Inflammatory macrophage treated with lipopolysaccharide for 1 hour (primary cell): ENCODE data around the gene NAV2.

Experiments used
- DNase-seq, 2 donors: peaks; one replicate each; pipeline ENCODE4 v3.0.0-alpha.2; 2020 to 2022

The NAV2 gene

DNA sequence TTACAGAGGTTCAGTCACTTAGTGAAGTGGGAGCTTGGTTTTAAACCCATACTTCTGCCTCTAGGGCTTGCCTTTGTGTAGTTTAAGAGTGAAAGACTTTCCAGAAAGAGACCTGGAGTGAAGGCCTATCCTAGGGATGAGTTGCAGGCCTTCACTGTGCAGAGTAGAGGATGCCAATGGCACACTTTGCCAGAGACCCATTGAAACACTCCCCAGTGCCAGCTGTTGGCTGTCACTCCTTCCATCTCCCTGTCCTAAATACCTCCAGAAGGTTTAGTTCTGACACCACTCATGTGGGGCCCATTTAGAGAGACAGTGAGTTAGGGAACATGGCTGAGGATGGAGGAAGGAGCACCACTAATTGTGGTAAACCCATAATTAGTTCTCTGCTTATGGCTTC, 31.5 kb downstream of the NAV2 start:
- DNase-seq = no peak

DNA sequence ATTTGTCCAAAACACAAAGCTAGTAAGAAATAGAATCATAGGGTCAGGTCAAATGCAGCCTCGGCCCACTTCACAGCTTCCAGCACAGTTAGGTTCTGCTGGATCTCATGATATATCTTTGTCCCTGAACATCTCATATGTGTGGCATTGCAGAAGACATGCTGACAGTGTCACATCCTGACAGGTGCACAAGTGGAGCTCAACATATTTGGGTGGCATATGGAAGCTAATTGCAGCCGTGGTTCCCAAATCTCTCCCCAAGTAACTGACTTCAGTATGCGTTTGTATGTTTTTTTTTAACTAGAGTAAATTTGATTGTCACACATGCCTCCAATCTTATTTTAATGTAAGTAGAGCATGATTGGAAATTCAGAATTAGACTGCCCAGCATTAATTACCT, 33.4 kb downstream of the NAV2 start:
- no peak for DNase-seq

DNA sequence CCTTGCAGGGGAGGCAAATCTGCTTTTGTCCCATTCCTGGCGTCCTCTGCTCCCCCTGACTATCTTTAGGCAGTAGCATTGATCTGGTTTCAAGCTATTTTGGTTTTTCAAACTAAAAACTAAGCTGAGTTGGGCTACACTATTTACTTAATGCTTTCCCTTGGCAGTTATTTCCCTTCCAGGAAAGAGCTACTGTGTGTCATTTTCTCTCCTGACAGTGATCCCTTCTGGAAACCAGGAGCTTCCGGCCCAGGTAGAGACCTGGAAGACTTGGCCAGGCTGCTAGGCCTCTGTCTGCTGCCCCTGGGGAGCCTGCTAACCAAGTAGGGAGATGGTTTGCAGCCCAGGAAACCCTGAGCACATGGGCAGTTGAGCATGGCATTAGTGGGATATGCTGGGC, 35.0 kb downstream of the NAV2 start:
- DNase-seq = no peak

DNA sequence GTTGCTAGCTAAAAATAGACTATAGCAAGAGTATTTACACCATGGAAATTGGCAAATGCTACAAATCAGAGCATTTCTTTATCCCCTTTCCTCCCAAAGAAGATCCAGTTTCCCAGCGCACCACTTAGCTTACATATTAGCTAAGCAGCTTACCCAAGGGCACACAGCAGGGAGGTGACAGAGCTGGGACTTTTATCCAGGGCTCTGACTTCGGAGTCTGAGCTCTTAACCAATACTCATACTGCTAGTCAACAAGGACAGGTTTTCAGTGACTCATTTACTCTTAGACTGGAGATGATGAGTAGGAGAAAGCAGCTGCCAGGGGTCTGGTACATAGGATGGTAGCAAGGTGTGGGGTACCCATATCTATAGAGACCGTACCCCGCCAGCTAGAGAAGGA, 38.4 kb downstream of the NAV2 start:
- no peak for DNase-seq

DNA sequence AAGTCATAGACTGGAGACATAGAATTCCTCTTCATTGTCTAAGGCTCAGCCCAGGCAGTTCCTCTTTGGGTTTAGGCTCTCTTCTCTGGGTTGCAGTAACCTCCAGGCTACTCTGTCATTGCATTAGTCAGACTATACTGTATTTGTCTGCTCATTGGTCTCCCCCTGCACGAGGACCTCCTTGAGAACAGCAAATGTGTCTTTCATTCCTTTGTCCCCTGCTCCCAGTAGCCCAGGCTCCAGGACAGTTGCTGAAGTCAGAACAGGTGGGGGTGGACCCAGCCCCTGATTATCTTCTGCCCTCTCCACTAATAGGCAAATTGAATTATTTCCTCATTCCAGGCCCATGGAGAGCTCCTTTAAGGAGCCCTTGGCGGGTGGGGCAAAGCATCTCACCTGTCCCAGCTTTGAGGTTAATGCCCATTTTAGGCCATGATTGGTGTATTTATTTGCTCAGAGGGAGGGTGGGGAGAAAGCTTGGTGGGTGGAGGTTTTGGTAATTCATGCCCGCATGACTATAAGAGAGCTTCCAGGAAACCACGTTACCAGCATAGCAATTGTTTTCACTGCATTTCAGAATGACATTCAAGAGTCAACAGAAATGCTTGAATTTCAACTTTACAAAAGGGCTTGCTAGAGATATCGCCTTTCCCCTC, 40.9 kb downstream of the NAV2 start:
- DNase-seq = no peak

DNA sequence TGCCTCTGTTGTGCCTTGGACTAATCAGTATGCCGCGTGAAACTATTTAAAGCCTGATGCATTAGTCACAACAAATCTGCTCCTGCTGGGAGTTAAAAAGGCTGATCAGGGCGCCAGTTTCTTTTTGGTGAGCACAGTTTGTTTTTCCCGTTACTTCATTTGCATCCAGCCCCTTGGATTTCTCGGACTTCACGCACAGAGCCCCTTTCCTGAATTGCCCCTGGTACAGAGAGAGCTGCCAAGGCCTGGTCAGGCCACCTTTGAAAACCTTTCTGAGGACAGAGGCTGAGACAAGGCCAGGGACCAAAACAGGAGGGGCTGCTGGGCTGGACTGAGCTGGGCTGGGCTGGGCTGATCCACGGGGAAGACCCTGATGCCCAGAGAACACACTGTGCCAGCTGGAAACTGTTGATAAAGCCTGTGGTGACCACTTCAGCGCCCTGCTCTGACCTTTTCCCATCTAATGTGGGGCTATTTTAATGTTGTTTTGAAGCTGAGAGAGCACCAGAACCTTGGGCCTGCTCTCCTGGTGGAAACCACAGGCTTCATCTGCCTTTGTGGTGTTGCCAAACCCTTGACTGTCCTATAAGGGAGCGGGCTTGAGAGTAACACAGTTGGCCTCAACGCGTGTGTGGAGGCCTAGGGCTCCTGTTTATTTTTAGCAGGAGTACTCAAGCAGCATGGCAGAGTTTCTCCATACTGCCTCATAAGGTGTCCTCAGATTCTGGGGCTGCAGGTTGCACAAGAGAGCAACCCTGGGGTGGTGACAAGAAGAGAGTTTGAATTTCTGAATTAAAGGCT, 44.2 kb downstream of the NAV2 start:
- no peak for DNase-seq

DNA sequence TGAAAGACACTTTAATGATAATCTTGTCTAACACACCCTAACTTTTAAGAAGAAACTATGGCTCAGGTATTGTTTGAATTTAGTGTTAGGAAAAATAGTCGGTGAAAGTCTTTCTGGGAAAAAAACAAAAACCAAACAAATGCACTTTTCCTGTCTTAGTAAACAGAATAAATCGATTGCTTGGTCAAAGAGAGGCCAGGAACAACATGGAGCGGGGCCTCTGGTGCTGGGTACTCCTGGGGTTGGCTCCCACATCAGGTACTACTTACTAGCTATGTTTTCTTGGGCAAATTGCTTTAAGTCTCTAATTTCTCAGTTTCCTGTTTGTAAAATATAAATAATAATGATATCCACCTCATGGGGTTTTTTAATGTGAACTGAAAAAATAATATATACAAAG, 46.8 kb downstream of the NAV2 start:
- no peak for DNase-seq

DNA sequence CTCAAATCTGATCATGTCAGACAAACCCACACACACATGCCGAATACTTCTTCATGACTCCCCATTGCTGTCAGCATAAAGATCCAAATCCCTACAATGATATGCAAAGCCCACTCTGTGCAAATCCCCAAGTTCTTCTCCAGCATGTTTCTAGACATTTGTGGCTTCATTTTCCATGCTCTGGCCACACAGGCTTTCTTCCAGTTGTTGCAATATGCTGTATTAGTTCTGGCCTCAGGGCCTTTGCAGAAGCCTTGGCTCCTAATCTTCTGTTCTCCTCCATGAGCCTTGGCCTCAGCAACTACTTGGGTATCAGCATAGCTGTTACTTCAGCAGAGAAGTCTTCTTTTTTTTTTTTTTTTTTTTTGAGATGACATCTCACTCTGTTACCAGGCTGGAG, 49.6 kb downstream of the NAV2 start:
- no peak for DNase-seq

DNA sequence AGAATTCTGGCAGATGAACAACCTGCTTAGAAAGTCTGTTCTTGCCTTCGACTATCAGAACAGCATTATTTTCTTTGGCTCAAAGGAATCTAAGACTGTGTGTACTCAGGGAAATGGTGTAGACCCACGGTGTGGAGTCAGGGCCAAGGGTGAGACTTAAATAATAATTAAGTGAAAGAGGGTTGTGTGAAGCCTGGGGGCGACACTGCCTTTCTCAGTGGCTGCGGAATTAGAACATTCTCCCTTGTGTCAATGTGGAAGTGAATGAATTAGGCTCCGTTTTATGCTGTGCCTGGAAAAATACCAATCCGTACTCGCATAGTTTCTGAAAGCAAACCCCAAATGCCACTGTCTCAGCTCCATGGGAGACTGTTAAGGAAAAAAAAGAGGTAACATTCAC, 50.7 kb downstream of the NAV2 start:
- no peak for DNase-seq

DNA sequence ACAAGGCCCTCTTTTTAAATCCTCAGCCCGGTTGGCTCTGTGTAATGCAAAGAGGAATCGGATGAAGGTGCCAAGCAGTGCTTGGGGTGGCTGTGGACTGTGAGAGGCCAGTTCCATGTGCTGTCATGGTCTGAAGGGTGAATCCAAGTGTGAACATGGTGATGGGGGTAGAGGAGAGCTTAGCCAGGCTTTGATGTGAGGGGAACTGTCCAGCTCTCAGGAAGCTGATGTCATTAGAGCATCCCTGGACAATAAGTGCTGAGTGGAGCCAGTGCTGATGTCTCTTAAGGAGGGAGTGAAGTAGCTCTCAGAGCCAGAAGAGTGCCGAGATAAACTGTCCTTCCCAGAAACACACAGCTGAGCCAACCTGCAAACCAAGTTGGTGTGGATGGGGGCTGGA, 53.6 kb downstream of the NAV2 start:
- DNase-seq = no peak

DNA sequence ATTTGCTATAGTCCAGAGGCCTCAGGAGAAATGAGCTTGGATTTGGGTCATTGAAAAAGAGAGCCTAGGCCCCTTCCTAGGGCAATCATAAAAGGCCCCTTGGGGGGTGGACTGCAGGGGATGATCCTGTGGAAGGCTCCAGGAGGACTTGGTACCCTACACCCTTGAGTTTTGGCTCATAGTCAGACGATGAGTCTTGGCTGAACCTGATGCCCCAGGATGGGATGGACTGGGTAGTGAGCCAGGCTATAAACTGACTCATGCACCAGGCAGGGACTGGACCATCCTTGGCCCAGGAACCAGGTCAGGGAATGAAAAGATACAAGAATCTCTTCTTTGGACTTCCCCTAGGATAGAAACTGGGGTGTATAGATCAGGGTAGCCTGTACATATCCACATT, 54.2 kb downstream of the NAV2 start:
- DNase-seq = no peak

DNA sequence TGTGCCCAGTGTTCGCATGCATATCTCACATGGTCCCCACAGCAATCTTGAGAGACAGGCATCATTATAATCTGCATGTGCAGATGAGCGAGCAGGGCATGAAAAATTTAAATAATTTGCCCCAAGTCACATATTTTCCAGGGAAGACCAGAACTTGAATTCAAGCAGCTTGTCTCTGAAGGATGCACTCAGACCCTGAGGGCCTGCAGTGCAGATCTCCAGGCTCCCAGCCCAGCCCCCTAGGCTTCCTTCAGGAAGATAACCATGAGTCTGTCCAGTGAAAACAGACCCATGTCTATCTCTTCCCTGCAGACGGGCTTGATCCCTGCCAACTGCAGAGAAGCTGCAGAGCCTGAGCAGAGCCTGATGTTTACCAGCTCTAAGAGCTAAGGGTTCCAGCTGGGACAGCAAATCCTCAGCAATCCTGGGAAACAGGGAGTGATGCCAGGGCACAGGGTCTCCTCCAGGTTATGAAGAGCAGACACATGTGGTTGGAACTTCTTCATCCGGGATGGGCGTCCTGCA, 55.1 kb downstream of the NAV2 start:
- DNase-seq = no peak

DNA sequence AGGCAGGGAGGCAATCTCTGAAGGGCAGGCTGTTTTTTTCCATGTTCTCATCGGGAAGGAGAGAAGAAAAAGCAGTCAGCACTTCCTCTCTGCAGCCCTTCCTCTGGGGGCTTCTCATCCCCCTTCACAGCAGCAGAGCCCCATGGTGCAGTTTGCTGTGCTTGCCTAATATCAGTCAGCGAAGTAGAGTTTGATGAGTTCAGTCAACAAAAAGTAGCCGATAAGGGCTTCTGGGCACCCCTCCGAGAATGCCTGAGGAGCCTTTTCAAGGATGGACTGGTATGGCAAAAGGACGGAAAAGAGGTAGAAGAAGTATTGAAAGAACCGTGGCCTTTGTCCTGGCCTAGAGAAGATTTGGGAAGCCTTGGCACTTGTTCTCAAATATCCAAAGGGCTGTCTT, 55.6 kb downstream of the NAV2 start:
- no peak for DNase-seq

DNA sequence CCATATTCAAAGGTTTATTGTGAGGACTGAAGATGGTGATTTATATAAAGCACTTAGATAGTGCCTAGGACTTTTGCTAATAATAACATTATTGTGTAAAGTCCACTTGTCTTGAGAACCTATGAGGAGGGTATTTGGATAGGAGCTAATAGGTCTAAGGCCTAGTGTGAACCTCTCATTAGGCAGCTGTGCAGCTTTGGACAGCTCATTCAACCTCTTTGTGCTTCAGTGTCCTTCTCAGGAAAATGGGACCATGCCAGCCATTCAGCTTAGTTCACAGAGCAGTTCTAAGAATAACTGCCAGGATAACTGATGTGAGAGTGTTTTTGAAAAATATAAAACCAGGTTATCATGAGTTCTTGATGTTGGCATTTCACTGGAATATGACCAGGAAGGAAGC, 56.2 kb downstream of the NAV2 start:
- DNase-seq = no peak

DNA sequence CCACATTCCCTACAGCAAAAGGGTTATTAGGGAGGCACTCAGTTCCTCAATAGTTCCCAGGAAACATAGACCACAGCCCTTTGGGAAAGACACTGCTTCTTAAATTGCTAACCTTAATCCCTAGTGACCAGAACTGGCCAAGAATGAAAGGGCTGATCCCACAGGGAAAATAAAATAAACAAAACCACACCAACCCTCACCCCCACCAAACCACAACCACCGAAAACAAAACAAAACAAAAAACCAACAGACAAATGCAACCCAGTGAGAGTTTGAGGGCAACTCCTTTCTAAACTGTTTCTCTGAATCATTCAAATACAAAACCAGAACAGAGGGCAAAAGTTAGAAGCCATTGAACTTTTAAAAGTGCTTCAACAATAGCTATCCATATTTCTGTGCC, 57.2 kb downstream of the NAV2 start:
- no peak for DNase-seq

DNA sequence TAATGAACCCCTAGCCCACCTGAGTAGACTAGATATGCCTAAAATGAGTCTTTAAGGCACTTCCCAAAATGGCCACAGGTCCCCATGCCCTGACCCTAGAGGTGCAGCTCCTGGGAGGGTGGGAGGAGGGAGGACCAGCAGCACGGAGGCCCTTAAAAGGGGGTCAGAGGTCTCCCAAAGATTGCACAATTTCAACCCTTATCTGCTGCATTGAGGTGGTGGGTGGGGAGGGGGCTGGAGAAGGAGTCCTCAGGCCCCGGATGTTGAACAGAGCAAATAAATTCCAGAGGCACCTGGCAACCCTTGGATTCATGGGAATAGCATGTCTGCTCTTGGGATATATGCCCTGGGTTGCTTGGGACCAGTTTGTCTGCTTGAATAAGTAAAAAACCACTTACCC, 57.6 kb downstream of the NAV2 start:
- DNase-seq = no peak

DNA sequence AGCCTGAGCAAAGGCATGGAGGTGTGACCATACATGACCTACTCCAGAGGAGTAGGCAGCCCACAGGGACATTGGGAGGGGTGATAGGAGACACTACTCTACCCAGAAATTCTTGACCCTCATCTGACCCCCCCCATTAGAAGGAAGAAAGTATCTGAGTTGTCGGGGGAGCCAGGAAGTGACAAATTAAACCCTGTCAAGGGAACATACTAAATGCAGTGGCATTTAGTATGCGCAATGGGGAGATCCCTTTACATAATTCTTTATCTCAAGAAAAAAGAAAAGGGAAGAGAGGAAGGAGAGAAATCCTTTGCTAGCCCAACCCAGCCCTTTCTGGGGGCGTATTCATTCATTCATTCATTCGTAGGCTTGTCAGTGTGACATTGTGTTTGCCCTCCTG, 58.8 kb downstream of the NAV2 start:
- no peak for DNase-seq

DNA sequence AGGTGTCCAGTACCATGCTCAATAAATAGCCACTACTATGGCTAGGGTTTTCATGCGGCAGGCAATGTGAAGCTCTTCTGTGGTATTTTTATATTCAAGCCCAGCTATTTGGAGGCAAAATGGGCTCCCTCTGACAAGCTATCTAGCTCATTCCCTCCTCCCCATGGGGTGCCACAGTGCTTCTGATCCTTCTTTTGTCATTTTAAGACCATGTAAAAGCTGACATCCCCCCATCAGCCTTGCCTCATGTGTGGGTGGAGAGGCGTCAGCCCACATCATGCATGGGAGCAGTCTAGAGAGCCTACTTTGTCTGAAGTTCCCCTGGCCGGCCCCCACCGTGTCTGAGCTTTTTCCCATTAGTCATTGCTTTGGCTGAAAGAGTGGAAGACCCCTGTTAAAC, 59.8 kb downstream of the NAV2 start:
- DNase-seq = no peak

DNA sequence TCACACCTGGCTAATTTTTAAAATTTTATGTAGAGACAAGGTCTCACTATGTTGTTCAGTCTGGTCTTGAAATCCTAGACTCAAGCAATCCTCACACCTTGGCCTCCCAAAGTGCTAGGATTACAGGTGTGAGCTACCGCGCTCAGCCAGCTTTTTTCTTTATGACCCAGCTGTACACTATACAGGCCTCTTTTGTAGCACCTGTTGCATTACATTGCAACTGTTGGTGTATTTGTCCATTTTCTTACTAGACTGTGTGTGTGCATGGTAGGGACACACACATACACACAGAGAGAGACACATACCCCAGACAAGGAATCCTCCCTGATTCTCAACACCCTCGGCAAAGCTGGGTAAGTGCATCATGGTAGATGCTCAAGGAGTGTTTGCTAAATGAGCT, 61.7 kb downstream of the NAV2 start:
- DNase-seq = no peak

DNA sequence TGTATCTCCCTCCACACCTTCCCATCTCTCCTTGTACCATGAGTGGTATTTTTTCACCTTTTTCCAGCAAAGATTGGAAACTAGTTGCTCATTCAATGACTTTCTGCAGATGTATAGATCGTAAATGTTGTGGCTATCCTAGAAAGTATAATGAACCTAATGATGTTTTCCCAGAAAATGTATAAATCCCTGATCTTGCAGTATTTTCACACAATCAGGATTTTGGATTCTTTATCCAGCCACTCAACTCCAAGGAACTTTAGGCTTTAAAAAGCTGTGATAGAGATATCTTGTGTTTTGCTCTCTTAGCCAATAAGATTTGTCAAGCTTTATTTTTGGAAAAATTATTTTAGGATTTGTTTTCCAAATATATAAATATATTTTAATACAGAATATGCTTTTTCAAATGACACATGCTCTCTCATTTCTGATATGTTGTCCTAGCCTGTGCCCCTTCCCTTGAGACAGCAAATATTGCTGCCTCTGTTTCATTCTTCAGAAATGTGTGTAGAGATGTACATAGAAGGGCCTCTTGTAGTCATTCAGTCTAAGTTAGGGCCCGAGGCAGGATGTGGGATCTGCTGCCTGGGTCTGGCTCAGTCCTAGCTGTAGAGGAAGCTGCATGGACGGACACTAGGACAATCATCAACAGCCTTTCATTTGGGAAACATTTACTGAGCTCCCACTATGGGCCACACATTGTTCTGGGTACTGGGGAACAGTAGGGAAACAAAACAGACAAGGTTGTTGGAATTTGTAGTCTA, 62.4 kb downstream of the NAV2 start:
- DNase-seq = no peak

DNA sequence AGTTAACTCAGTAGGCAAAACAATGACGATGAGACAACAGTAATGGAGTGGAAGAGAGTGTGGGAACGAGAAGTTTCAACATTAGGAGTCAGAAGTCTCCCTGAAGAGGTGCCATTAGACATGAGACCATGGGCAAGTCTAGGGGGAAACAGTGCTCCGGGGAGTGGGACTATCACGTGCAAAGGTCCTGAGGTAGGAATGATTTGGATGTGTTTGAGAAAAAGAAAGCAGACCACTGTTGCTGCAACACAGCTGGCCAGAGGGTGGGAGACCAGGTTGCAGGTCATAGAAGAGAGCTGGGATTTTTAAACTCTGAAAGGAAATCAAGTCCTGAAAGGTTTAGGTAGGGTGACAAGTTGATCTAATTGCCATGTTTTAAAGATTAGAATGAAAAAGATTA, 63.0 kb downstream of the NAV2 start:
- no peak for DNase-seq

DNA sequence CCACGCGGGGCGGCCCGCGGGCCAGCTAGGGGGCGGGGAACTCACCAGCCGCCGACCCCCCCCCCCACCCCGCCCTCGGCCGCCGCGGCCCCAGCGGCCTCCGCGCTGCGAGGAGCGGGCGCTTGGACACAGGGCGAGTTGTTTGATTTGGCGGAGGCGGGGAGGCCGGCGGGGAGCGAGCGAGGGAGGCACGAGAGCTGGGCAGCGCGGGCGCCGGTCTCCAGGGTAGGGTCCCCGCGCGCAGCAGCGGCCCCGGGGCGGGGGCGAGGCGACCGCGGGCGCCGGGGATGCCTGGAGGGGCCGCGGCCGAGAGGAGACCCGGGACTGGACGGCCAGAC, 64.4 kb downstream of the NAV2 start:
- DNase-seq = no peak

DNA sequence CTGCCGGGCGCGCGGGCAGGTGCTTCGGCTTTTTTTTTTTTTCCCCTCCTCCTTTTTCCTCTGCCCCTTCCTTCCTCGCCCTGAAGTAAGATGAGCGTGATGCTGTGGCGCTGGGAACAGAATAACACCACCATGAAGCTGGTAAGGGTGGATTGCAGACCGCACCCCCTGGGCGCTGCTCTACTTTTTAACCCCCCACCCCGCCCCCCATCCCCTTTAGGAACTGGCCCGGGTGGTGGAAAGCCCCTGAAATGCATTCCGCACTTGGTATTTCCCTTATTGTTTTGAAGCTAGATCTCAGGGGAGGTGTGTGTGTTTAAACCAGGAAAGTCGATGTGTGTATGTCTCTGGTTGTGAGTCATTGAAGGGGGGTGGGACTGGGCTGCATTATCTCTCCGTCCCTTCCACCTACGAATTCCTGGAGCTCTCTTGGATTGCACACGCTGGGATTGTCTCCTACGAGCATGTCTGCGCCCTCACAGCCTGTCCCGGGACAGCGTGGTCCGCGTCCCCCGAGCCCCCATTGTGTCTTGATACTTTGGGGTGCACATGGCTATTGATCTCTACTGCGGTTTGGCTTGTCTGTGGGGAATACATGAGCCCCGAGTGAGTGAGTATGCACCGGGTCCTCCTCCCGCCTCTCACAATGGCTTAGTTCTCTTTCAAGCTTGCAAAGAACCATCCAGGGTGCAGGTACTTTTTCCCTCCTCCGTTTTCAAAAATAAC, 64.9 kb downstream of the NAV2 start:
- peak in 1 of 2 donors; percentile 32 for DNase-seq
